DND-41 (cell line): ENCODE measurements around the gene DNAJB7.

ENCODE experiments used
- ATAC-seq: fragments of 200-7000 bp; cut with Tn5 transposase; 3 replicates; pipeline ENCODE4 v1.9.1; 2021; ENCODE audit warnings: low read depth; ENCODE audit not compliant: insufficient read depth
- DNase-seq: peaks from one replicate; pipeline ENCODE4 v3.0.0-alpha.2; 2020
- H2AFZ ChIP-seq: 2 replicates; pipeline ENCODE4 v1.6.0; 2012; ENCODE audit warnings: low read depth, low read length
- H3K27ac ChIP-seq: 2 replicates; pipeline ENCODE4 v1.5.1; 2012; ENCODE audit warnings: low read length, inconsistent platforms
- H3K27me3 ChIP-seq: fragments of 200-600 bp; sonication (generic); 2 replicates; pipeline ENCODE4 v1.6.0; 2012; ENCODE audit warnings: low read length, mild to moderate bottlenecking, inconsistent platforms; ENCODE audit not compliant: insufficient read depth, poor library complexity
- H3K36me3 ChIP-seq: 2 replicates; pipeline ENCODE4 v1.5.1; 2012; ENCODE audit warnings: low read length, inconsistent platforms; ENCODE audit not compliant: insufficient read depth
- H3K4me1 ChIP-seq: 2 replicates; pipeline ENCODE4 v1.5.1; 2012; ENCODE audit warnings: mild to moderate bottlenecking, low read length; ENCODE audit not compliant: insufficient read depth
- H3K4me2 ChIP-seq: 2 replicates; pipeline ENCODE4 v1.6.0; 2012; ENCODE audit warnings: mild to moderate bottlenecking, moderate library complexity, low read length, inconsistent platforms; ENCODE audit not compliant: insufficient read depth
- H3K4me3 ChIP-seq, 2 experiments: fragments of 200-600 bp in 1 of 2; shearing (Covaris generic) in 1 of 2; 2 replicates each; pipeline ENCODE4 v1.5.1; 2012 to 2016; ENCODE audit warnings: inconsistent platforms in 2 of 2, low read length in 2 of 2, mild to moderate bottlenecking in 2 of 2, low read depth in 1 of 2, moderate library complexity in 1 of 2
- H3K79me2 ChIP-seq: 2 replicates; pipeline ENCODE4 v1.6.0; 2012; ENCODE audit warnings: low read length, inconsistent platforms; ENCODE audit not compliant: insufficient read depth
- H3K9ac ChIP-seq: 2 replicates; pipeline ENCODE4 v1.6.0; 2012; ENCODE audit warnings: low read depth, mild to moderate bottlenecking, inconsistent platforms, low read length, moderate library complexity
- H3K9me3 ChIP-seq: 2 replicates; pipeline ENCODE4 v1.5.1; 2012; ENCODE audit warnings: low read length, moderate library complexity, mild to moderate bottlenecking, inconsistent platforms; ENCODE audit not compliant: insufficient read depth, severe bottlenecking
- H4K20me1 ChIP-seq: 2 replicates; pipeline ENCODE4 v1.6.0; 2012; ENCODE audit warnings: low read length; ENCODE audit not compliant: insufficient read depth
- CTCF ChIP-seq: IDR thresholded peaks from 2 replicates; pipeline ENCODE4 v1.5.1; 2012; ENCODE audit warnings: borderline replicate concordance, low read length, moderate library complexity, mild to moderate bottlenecking; ENCODE audit not compliant: poor library complexity, severe bottlenecking; ENCODE audit errors: extremely low read depth
- EZH2 ChIP-seq: IDR thresholded peaks from 3 replicates; pipeline ENCODE4 v1.6.1; 2012; ENCODE audit warnings: borderline replicate concordance, low read depth, mild to moderate bottlenecking, moderate library complexity, low read length, inconsistent platforms; ENCODE audit not compliant: severe bottlenecking

DNAJB7 gene

GRCh38 chr22:40898850-40899357 lies 37.0 kb upstream of the DNAJB7 start:
- no peaks in the 10 kb centered on the region for H4K20me1 ChIP-seq
- TF ChIP-seq EZH2, result no peak
- TF ChIP-seq CTCF, result peak; percentile 67
- H3K4me3 ChIP-seq, result no peak overlapping the region
- peak overlapping the region; percentile 52 for H3K27ac ChIP-seq
- H3K4me1 ChIP-seq, result peaks cover 5% of the 10 kb centered on the region; the same call in 1 of the 2 replicates
- no peaks in the 10 kb centered on the region for H3K79me2 ChIP-seq
- no peaks in the 10 kb centered on the region; the same call in 1 of the 2 replicates for H3K36me3 ChIP-seq
- DNase-seq, result no peak
- H3K9ac ChIP-seq, result no peak overlapping the region
- H3K9me3 ChIP-seq, result no peaks in the 10 kb centered on the region
- H3K4me2 ChIP-seq, result no peak overlapping the region
- ATAC-seq, result peak; percentile 74
- H3K27me3 ChIP-seq, result no peaks in the 10 kb centered on the region
- H2AFZ ChIP-seq, result no peak overlapping the region; the same call in 1 of the 2 replicates

DNA sequence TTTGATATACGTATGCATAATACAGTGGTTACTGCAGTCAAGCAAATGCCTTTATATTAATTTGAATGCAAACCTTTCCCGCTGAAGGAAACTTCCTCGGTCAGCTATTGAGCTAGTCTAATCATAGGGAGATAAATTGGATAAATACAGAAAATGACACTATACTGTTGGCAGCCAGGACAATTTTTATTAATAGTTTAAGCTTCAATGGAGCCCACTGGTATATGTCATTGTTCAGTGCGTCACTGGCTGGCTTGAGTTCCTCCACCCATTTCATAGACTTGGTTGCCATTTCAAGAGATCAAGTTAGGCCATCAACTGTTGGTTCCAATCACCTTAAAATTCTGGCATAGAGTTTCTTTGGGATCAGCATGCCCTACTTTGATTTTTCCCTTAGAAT lies 32.5 kb upstream of the DNAJB7 start:
- no peaks in the 10 kb centered on the region for H3K79me2 ChIP-seq
- H2AFZ ChIP-seq, result no peak overlapping the region
- H4K20me1 ChIP-seq, result no peaks in the 10 kb centered on the region
- peaks cover 16% of the 10 kb centered on the region for H3K36me3 ChIP-seq
- no peak overlapping the region for H3K9ac ChIP-seq
- ATAC-seq, result no peak
- peaks cover 5% of the 10 kb centered on the region; the same call in 1 of the 2 replicates for H3K4me1 ChIP-seq
- H3K27ac ChIP-seq, result no peak overlapping the region
- H3K4me2 ChIP-seq, result no peak overlapping the region
- TF ChIP-seq CTCF (no peak), EZH2 (no peak)
- no peaks in the 10 kb centered on the region for H3K27me3 ChIP-seq
- DNase-seq, result no peak
- H3K9me3 ChIP-seq, result no peaks in the 10 kb centered on the region
- no peak overlapping the region for H3K4me3 ChIP-seq

DNA sequence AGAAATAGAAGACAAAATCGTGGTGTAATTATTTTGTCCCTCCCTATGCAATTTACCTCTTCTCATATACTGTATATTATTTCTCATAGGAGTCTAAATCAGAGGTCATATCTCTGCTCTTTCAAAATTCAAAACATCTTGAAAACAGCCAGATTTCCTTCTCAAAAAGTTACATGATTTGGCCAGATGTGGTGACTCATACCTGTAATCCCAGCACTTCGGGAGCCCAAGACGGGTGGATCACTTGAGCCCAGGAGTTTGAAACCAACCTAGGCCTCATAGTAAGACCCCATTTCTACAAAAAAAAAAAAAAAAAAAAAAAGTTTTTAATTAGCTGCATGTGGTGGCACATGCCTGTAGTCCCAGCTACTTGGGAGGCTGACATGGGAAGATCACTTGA lies 29.0 kb upstream of the DNAJB7 start:
- no peaks in the 10 kb centered on the region for H3K4me1 ChIP-seq
- ATAC-seq (no peak), DNase-seq (no peak)
- no peaks in the 10 kb centered on the region for H3K27me3 ChIP-seq
- H3K4me2 ChIP-seq, result no peak overlapping the region
- H3K79me2 ChIP-seq, result no peaks in the 10 kb centered on the region
- H3K9ac ChIP-seq, result no peak overlapping the region
- no peaks in the 10 kb centered on the region for H3K9me3 ChIP-seq
- no peaks in the 10 kb centered on the region for H4K20me1 ChIP-seq
- peaks cover 45% of the 10 kb centered on the region for H3K36me3 ChIP-seq
- TF ChIP-seq EZH2 (no peak), CTCF (no peak)
- H2AFZ ChIP-seq, result no peak overlapping the region
- H3K27ac ChIP-seq, result no peak overlapping the region
- H3K4me3 ChIP-seq, result no peak overlapping the region

DNA sequence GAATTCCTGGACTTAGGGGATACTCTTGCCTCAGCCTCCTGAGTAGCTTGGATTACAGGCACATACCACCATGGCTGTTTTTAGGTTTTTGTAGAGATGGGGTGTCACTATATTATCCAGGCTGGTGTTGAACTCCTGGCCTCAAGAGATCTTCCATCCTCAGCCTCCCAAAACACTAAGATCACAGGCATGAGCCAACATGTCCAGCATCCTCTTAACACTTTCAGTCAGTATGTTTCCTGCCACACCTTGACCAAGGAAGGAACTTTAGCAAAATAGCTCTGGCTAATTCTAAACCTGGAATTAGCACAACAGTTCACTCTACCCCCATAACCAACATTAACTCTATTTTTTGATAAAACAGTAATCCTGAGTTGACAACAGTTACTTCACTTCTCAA lies 27.2 kb upstream of the DNAJB7 start:
- TF ChIP-seq CTCF (no peak), EZH2 (no peak)
- Histone ChIP-seq H3K4me2 (no peak overlapping the region), H3K4me3 (no peak overlapping the region), H3K9ac (no peak overlapping the region), H2AFZ (no peak overlapping the region), H4K20me1 (no peaks in the 10 kb centered on the region), H3K9me3 (no peaks in the 10 kb centered on the region), H3K36me3 (peaks cover 55% of the 10 kb centered on the region), H3K4me1 (no peaks in the 10 kb centered on the region), H3K79me2 (no peaks in the 10 kb centered on the region), H3K27ac (no peak overlapping the region), H3K27me3 (no peaks in the 10 kb centered on the region)
- ATAC-seq (no peak), DNase-seq (no peak)
